H1 (cell line): Measurements from ENCODE around the gene NAT10. TPM values are rescaled to one million over a fixed set of nuclear protein-coding genes. Genes with fewer than 3 reads are reported as not detected.

Experiments used
- CTCF ChIA-PET: fragments of 300-600 bp; sonication (Branson Sonifier 250); formaldehyde crosslinking; loops from one replicate; lab custom pipeline; 2021; ENCODE audit not compliant: partially characterized antibody; lab: Charles Lee
- POLR2A ChIA-PET: fragments of 300-600 bp; sonication (Branson Sonifier 250); formaldehyde crosslinking; loops from one replicate; lab custom pipeline; 2021; ENCODE audit warnings: inconsistent platforms; ENCODE audit not compliant: partially characterized antibody; lab: Charles Lee
- DNase-seq, 2 experiments: peaks; one replicate each; pipeline versions ENCODE4 v3.0.0 to v3.0.0-alpha.2; 2010 to 2022; ENCODE audit warnings: low spot score in 2 of 2, low read depth in 1 of 2, mixed read lengths in 1 of 2
- FAIRE-seq: peaks from 2 replicates; lab custom pipeline; 2011; peaks lifted over from hg19 to GRCh38; lab: Jason Lieb, UNC
- H2AFZ ChIP-seq: 2 replicates; pipeline ENCODE4 v1.8.1; 2012; ENCODE audit warnings: low read length, inconsistent platforms
- H2AK5ac ChIP-seq: 2 replicates; pipeline ENCODE4 v1.6.1; 2013; ENCODE audit warnings: low read depth, low read length
- H2BK120ac ChIP-seq: replicated peaks from 2 replicates; pipeline ENCODE3; 2013; ENCODE audit warnings: low read depth, low read length, inconsistent platforms
- H2BK12ac ChIP-seq: 2 replicates; pipeline ENCODE4 v1.6.1; 2013; ENCODE audit warnings: low read depth, low read length
- H2BK15ac ChIP-seq: 2 replicates; pipeline ENCODE4 v1.6.1; 2013; ENCODE audit warnings: low read length
- H2BK20ac ChIP-seq: 2 replicates; pipeline ENCODE4 v1.6.1; 2013; ENCODE audit warnings: low read length
- H2BK5ac ChIP-seq: 2 replicates; pipeline ENCODE4 v1.6.1; 2013; ENCODE audit warnings: low read depth, low read length
- H3K14ac ChIP-seq: 2 replicates; pipeline ENCODE4 v1.6.1; 2013; ENCODE audit warnings: inconsistent platforms; ENCODE audit not compliant: insufficient read length
- H3K18ac ChIP-seq: 2 replicates; pipeline ENCODE4 v1.6.1; 2013; ENCODE audit warnings: low read length; ENCODE audit errors: extremely low read depth
- H3K23ac ChIP-seq: 2 replicates; pipeline ENCODE4 v1.6.1; 2013; ENCODE audit warnings: inconsistent platforms; ENCODE audit not compliant: insufficient read length
- H3K23me2 ChIP-seq: 2 replicates; pipeline ENCODE4 v1.6.1; 2013; ENCODE audit warnings: low read depth, low read length
- H3K27ac ChIP-seq: 2 replicates; pipeline ENCODE4 v1.6.1; 2011; ENCODE audit warnings: low read depth, low read length, inconsistent platforms
- H3K27me3 ChIP-seq, 4 experiments: replicated peaks in 1 of 4; 1 replicate in 1 of 4; 2 replicates in 3 of 4; pipeline versions ENCODE4 v1.6.1 to v1.8.1; 2011 to 2013; ENCODE audit warnings: low read length in 3 of 4, mild to moderate bottlenecking in 3 of 4, inconsistent platforms in 2 of 4, mixed read lengths in 2 of 4, moderate library complexity in 1 of 4; ENCODE audit not compliant: control insufficient read depth in 3 of 4, insufficient read depth in 3 of 4; ENCODE audit errors: extremely low read depth in 1 of 4
- H3K36me3 ChIP-seq, 4 experiments: 2 replicates each; pipeline versions ENCODE4 v1.6.1 to v1.8.1; 2011 to 2013; ENCODE audit warnings: mild to moderate bottlenecking in 4 of 4, low read length in 3 of 4, moderate library complexity in 2 of 4, control low read depth in 1 of 4, inconsistent platforms in 1 of 4; ENCODE audit not compliant: insufficient read depth in 4 of 4, control insufficient read depth in 2 of 4
- H3K4ac ChIP-seq: replicated peaks from 2 replicates; pipeline ENCODE3; 2013; ENCODE audit warnings: low read length, low read depth, mixed read lengths, inconsistent platforms; ENCODE audit not compliant: insufficient read length
- H3K4me1 ChIP-seq, 4 experiments: replicated peaks in 1 of 4; 1 replicate in 1 of 4; 2 replicates in 3 of 4; pipeline versions ENCODE4 v1.6.1 to v1.8.1; 2011 to 2013; ENCODE audit warnings: low read length in 3 of 4, inconsistent platforms in 2 of 4, mixed read lengths in 1 of 4; ENCODE audit not compliant: insufficient read depth in 4 of 4, control insufficient read depth in 3 of 4
- H3K4me2 ChIP-seq, 2 experiments: 2 replicates each; pipeline versions ENCODE4 v1.6.1 to v1.8.1; 2011 to 2013; ENCODE audit warnings: low read depth in 2 of 2, low read length in 2 of 2, control low read depth in 1 of 2, inconsistent platforms in 1 of 2, mild to moderate bottlenecking in 1 of 2; ENCODE audit not compliant: insufficient read depth in 1 of 2
- H3K4me3 ChIP-seq, 4 experiments: fragments of 200-600, 300-600 bp in 1 of 4; sonication (generic), shearing (Covaris generic), sonication (Bioruptor Twin) in 1 of 4; 2 replicates each; pipeline versions ENCODE4 v1.5.1 to v1.8.1; 2011 to 2016; ENCODE audit warnings: low read length in 4 of 4, low read depth in 3 of 4, control low read depth in 2 of 4, inconsistent platforms in 2 of 4, mild to moderate bottlenecking in 2 of 4, mixed read lengths in 1 of 4, moderate library complexity in 1 of 4; ENCODE audit not compliant: insufficient read depth in 2 of 4; ENCODE audit errors: extremely low read depth in 1 of 4
- H3K56ac ChIP-seq: replicated peaks from 2 replicates; pipeline ENCODE3; 2013; ENCODE audit warnings: low read depth, mild to moderate bottlenecking, mixed read lengths, low read length, inconsistent platforms; ENCODE audit not compliant: insufficient read length
- H3K79me1 ChIP-seq: 2 replicates; pipeline ENCODE4 v1.6.1; 2013; ENCODE audit warnings: low read depth, low read length, control low read depth
- H3K79me2 ChIP-seq, 2 experiments: 2 replicates each; pipeline versions ENCODE4 v1.6.1 to v1.8.1; 2012 to 2013; ENCODE audit warnings: low read length in 2 of 2, mild to moderate bottlenecking in 2 of 2, inconsistent platforms in 1 of 2; ENCODE audit not compliant: insufficient read depth in 2 of 2, control insufficient read depth in 1 of 2
- H3K9ac ChIP-seq, 4 experiments: replicated peaks in 1 of 4; 1 replicate in 1 of 4; 2 replicates in 3 of 4; pipeline versions ENCODE4 v1.6.1 to v1.8.1; 2011 to 2013; ENCODE audit warnings: low read depth in 3 of 4, low read length in 3 of 4, control low read depth in 2 of 4, mild to moderate bottlenecking in 2 of 4, moderate library complexity in 2 of 4, inconsistent platforms in 1 of 4; ENCODE audit errors: extremely low read depth in 1 of 4
- H3K9me3 ChIP-seq, 2 experiments: 2 replicates each; pipeline versions ENCODE4 v1.6.1 to v1.8.1; 2012 to 2013; ENCODE audit warnings: mild to moderate bottlenecking in 2 of 2, moderate library complexity in 2 of 2, control low read depth in 1 of 2, inconsistent platforms in 1 of 2, low read depth in 1 of 2, low read length in 1 of 2, mixed read lengths in 1 of 2; ENCODE audit not compliant: insufficient read depth in 2 of 2
- H4K20me1 ChIP-seq, 2 experiments: replicated peaks in 1 of 2; 2 replicates each; pipeline versions ENCODE3 to v1.8.1; 2011 to 2013; ENCODE audit warnings: inconsistent platforms in 2 of 2, low read length in 2 of 2, mild to moderate bottlenecking in 1 of 2; ENCODE audit not compliant: insufficient read depth in 2 of 2, control insufficient read depth in 1 of 2
- H4K5ac ChIP-seq: 2 replicates; pipeline ENCODE4 v1.6.1; 2013; ENCODE audit warnings: low read length, low read depth, mixed read lengths, inconsistent platforms; ENCODE audit not compliant: insufficient read length
- H4K8ac ChIP-seq: 2 replicates; pipeline ENCODE4 v1.8.0; 2013; ENCODE audit warnings: mild to moderate bottlenecking, moderate library complexity, low read length, inconsistent platforms; ENCODE audit not compliant: insufficient read depth; ENCODE audit errors: extremely low read depth
- H4K91ac ChIP-seq: replicated peaks from 2 replicates; pipeline ENCODE3; 2013; ENCODE audit warnings: low read length, mixed read lengths, inconsistent platforms; ENCODE audit not compliant: insufficient read length
- BRCA1 ChIP-seq: IDR thresholded peaks from 2 replicates; pipeline ENCODE4 v1.6.1; 2012; ENCODE audit warnings: low read depth, low read length, improper control_type of control experiment
- CEBPB ChIP-seq: IDR thresholded peaks from 2 replicates; pipeline ENCODE4 v1.6.1; 2012; ENCODE audit warnings: low read depth, low read length
- CHD2 ChIP-seq: IDR thresholded peaks from 2 replicates; pipeline ENCODE4 v1.6.1; 2012; ENCODE audit warnings: low read length, improper control_type of control experiment
- CTBP2 ChIP-seq: IDR thresholded peaks from 2 replicates; pipeline ENCODE4 v1.7.0; 2011; ENCODE audit warnings: borderline replicate concordance, mild to moderate bottlenecking, moderate library complexity, mixed read lengths, low read length; ENCODE audit not compliant: insufficient read depth, insufficient read length
- E2F6 ChIP-seq: IDR thresholded peaks from 2 replicates; pipeline ENCODE4 v1.6.1; 2012; ENCODE audit warnings: inconsistent platforms
- FOSL1 ChIP-seq: IDR thresholded peaks from 2 replicates; pipeline ENCODE4 v1.6.1; 2011; ENCODE audit warnings: mild to moderate bottlenecking, low read depth, low read length, moderate library complexity; ENCODE audit not compliant: insufficient read depth
- JUND ChIP-seq: IDR thresholded peaks from 2 replicates; pipeline ENCODE4 v1.6.1; 2011; ENCODE audit warnings: mild to moderate bottlenecking, improper control_type of control experiment, low read length
- KDM5A ChIP-seq: fragments of 200-600 bp; IDR thresholded peaks from 2 replicates; pipeline ENCODE4 v1.7.1; 2012; ENCODE audit warnings: mild to moderate bottlenecking, low read length, inconsistent platforms, mixed read lengths
- NRF1 ChIP-seq: IDR thresholded peaks from 2 replicates; pipeline ENCODE4 v1.6.1; 2011; ENCODE audit warnings: mild to moderate bottlenecking, low read depth, low read length, improper control_type of control experiment
- PHF8 ChIP-seq: fragments of 200-600 bp; sonication (generic); conservative IDR thresholded peaks from 2 replicates; pipeline ENCODE4 v1.7.1; 2012; ENCODE audit warnings: low read depth, mild to moderate bottlenecking, inconsistent platforms, low read length, moderate library complexity
- SIN3A ChIP-seq, 2 experiments: IDR thresholded peaks in 1 of 2; conservative IDR thresholded peaks in 1 of 2; 2 replicates each; pipeline ENCODE4 v1.6.1; 2011 to 2012; ENCODE audit warnings: low read length in 2 of 2, improper control_type of control experiment in 1 of 2, low read depth in 1 of 2, mild to moderate bottlenecking in 1 of 2
- SP4 ChIP-seq: IDR thresholded peaks from 2 replicates; pipeline ENCODE4 v1.6.1; 2012; ENCODE audit warnings: low read length, inconsistent platforms
- SRF ChIP-seq: IDR thresholded peaks from 2 replicates; pipeline ENCODE4 v1.6.1; 2011; ENCODE audit warnings: mild to moderate bottlenecking, low read depth, low read length, moderate library complexity
- TCF12 ChIP-seq: IDR thresholded peaks from 2 replicates; pipeline ENCODE4 v1.6.1; 2011; ENCODE audit warnings: low read depth, mild to moderate bottlenecking, low read length
- YY1 ChIP-seq: IDR thresholded peaks from 2 replicates; pipeline ENCODE4 v1.6.1; 2011; ENCODE audit warnings: low read depth, mild to moderate bottlenecking, low read length
- WGBS, 2 experiments: shearing (Covaris generic) in 1 of 2; methylation state at CpG; one replicate each; pipeline versions ENCODE4 v1.1.6 to v1.1.7; 2013 to 2015; ENCODE audit warnings: low lambda C conversion rate in 2 of 2, mixed read lengths in 2 of 2, inconsistent platforms in 1 of 2, low coverage in 1 of 2, missing lambda C conversion rate in 1 of 2; ENCODE audit not compliant: insufficient replicate concordance in 2 of 2, insufficient coverage in 1 of 2, insufficient read length in 1 of 2; ENCODE audit errors: extremely low coverage in 1 of 2, missing lambda C conversion rate in 1 of 2; 5-methylcytosine and 5-hydroxymethylcytosine counted together
- polyA plus RNA-seq, 7 experiments: library from polyadenylated mRNA; depleted of rRNA in 3 of 7; stranded (reverse) in 5 of 7; unstranded in 2 of 7; fragments of >200 nt in 5 of 7; fragments of 200-250 nt in 2 of 7; gene quantifications; 1 replicate in 5 of 7; 2 replicates in 1 of 7; 4 replicates in 1 of 7; pipeline versions ENCODE4 v1.2.1 to v1.2.3, GENCODE V29; 2011 to 2013; ENCODE audit warnings: missing spikeins in 2 of 7, mixed read lengths in 2 of 7
- total RNA-seq: library from RNA; stranded (reverse); fragmentation: NEBNext Ultra II Directional; extraction: Animal tissue kit (Norgen Biotek cat#: 25700); gene quantifications from 2 replicates; pipeline ENCODE4 v1.2.1, GENCODE V29; 2021

The NAT10 gene
- total and polyA plus RNA-seq, 2 of the 8 experiments (the other 6 are each of a cell fraction or from before 2014, with no cell fraction given), result 66.3 to 89.6 TPM

- Histone ChIP-seq H2BK5ac (no peak overlapping the region), H3K4me3 (no peak overlapping the region), H3K79me1 (no peaks in the 10 kb centered on the region), H2BK120ac (no peak overlapping the region), H4K20me1 (peaks cover 3 to 4% of the 10 kb centered on the region in 2 experiments), H3K4ac (no peak overlapping the region), H2AFZ (no peak overlapping the region), H3K36me3 (peaks cover 27 to 69% (median 56%) of the 10 kb centered on the region in 4 experiments), H2BK20ac (no peak overlapping the region), H2BK15ac (no peak overlapping the region), H4K91ac (no peak overlapping the region), H4K8ac (no peak overlapping the region), H3K18ac (no peak overlapping the region), H4K5ac (no peak overlapping the region), H3K56ac (no peak overlapping the region), H3K27ac (no peak overlapping the region), H3K9me3 (no peaks in the 10 kb centered on the region), H2BK12ac (no peak overlapping the region), H3K9ac (no peak overlapping the region), H3K27me3 (no peaks in the 10 kb centered on the region), H2AK5ac (no peak overlapping the region), H3K23me2 (no peaks in the 10 kb centered on the region; the same call in 1 of the 2 replicates), H3K4me1 (no peaks in the 10 kb centered on the region), H3K4me2 (no peak overlapping the region), H3K23ac (no peak overlapping the region), H3K14ac (no peak overlapping the region), H3K79me2 (no peaks in the 10 kb centered on the region)
- ChIA-PET POLR2A (interaction anchor here (1.4 to 3.0 kb wide), 4 partner anchors 13 to 31 kb away, joined by 3 to 7 read pairs (median 4); partner anchors contain the start of gene NAT10), CTCF (interaction anchor here (1.2 kb wide), 1 partner anchor 51 kb away, joined by 5 read pairs; no protein-coding TSS in a partner anchor)
- no peak for FAIRE-seq
- WGBS, 2 experiments, result 93% methylated on average over 8 of the region's 8 CpGs; no CpG with 5 or more reads in 1 of the 2 experiments
- DNase-seq, result no peak
- no peak for TF ChIP-seq NRF1
- TF ChIP-seq E2F6, result no peak
- no peak for TF ChIP-seq PHF8
- TF ChIP-seq SIN3A (conservative IDR thresholded peaks at IDR 0.05 in 1 of 2, IDR thresholded peaks at IDR 0.05 in 1 of 2; ENCODE audit: low read depth in 1 of 2, low read length in 2 of 2), result no peak
- no peak for TF ChIP-seq YY1
- TF ChIP-seq CHD2, result no peak
- TF ChIP-seq SRF, result no peak
- TF ChIP-seq KDM5A, result no peak
- TF ChIP-seq TCF12, result no peak
- TF ChIP-seq SP4, result no peak
- no peak for TF ChIP-seq BRCA1
- no peak for TF ChIP-seq CEBPB
- no peak for TF ChIP-seq JUND
- no peak for TF ChIP-seq FOSL1
- TF ChIP-seq CTBP2, result no peak
Measured at GRCh38 chr11:34136420-34136819, 31.0 kb downstream of the NAT10 start.
